ENCODE measurements around the gene SYT13. TPM values are rescaled to one million over a fixed set of nuclear protein-coding genes. Genes with fewer than 3 reads are reported as not detected.
A peak's percentile ranks its signal among the peaks of the same experiment; 100 is the strongest.

SYT13 gene
- total RNA-seq, 1 donor from 2014 or later: 0.05 TPM

DNA sequence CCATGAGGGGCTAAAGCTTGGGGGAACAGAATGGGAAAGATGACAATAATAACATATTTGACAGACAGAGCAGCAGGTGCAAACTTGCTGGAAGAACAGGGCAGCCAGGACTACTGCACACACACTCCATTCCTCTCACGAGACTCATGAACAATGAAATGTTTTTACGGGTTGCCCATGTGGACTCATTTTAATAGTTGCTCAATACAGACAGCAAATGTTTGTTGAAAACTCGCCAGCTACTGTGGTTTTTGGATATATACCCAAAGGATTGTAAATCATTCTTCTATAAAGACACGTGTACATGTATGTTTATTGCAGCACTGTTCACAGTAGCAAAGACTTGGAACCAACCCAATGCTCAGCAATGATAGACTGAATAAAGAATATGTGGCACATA lies 10.3 kb downstream of the SYT13 start:
- DNase-seq (ENCODE audit: low read depth): peak; percentile 23

- no peak for DNase-seq (ENCODE audit: low read depth)
Measured at GRCh38 chr11:45274206-45274605, 11.9 kb downstream of the SYT13 start.

- no peak for DNase-seq (ENCODE audit: low read depth)
Measured at GRCh38 chr11:45273509-45273908, 12.6 kb downstream of the SYT13 start.

- no peak for DNase-seq (ENCODE audit: low read depth)
Measured at GRCh38 chr11:45272701-45273100, 13.4 kb downstream of the SYT13 start.

- no peak for DNase-seq (ENCODE audit: low read depth)
Measured at GRCh38 chr11:45270946-45271716, 15.0 kb downstream of the SYT13 start.

DNA sequence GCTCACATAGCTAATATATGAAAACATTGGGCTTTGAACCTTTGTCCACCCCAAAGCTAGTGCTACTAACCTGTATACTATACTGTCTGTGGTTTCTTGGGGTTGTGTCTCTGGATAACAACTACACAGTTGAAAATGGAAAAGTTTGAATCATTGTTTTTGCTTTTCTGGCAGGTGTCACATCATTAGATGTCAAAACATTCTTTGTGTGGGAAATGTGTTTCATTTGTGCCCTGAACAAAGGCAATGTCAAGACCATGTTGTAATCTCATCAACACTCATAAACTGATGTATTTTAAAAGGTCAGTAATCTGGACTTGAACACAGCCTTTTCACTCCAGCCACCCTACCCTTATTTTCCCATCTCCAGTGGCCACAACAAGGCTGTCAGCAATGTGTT lies 16.5 kb downstream of the SYT13 start:
- no peak for DNase-seq (ENCODE audit: low read depth)

GRCh38 chr11:45267652-45268299 lies 18.4 kb downstream of the SYT13 start:
- no peak for DNase-seq (ENCODE audit: low read depth)

DNA sequence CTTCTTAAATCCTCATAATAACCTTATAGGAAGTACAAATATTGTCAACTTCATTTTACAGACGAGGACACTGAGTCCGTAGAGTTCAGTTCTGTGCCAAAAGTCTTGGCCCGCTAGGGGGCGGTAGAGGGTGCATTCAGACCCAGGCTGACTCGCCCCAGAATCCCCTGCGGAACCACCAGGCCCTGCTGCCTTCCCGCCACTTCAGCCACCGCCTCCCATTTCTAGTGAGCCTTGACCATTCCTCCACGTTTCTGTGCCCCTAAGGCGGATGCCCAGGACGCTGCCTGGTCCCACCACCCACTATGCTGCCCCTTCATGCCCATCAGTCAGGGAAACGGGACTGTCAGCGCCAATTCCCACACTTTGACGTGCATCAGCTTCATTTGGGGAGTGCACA lies 19.1 kb downstream of the SYT13 start:
- no peak for DNase-seq (ENCODE audit: low read depth)

- no peak for DNase-seq (ENCODE audit: low read depth)
Measured at GRCh38 chr11:45266676-45267020, 19.5 kb downstream of the SYT13 start.

GRCh38 chr11:45265969-45266675 lies 20.0 kb downstream of the SYT13 start:
- DNase-seq (ENCODE audit: low read depth): no peak

DNA sequence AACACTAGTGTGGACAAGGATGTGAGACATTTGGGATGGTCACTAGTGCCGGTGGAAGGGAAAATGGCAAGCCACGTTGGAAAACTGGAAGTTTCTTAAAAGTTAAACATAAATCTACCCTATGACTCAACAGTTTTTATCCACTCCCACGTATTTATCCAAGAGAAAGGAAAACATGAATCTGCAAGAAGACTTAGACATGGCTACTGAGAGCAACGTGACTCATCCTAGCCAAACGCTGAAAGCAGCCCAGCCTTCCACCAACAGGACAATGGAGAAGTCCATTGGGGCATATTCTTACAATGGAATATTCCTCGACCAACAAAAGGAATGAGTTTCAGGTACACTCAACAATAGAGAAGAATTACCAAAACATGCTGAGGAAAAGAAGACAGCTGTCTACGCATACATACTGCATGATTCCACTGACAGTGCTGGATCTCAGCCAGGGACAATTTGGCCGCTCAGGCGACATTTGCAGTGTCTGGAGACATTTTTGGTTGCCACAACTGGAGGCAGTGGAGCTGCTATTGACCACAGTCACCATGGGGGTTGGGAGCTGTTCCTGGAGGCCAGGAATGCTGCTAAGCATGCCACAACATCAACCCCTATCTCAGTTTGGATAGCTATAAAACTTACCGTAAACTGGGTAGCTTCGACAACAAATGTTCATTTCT lies 21.2 kb downstream of the SYT13 start:
- peak; percentile 65 for DNase-seq (ENCODE audit: low read depth)

DNA sequence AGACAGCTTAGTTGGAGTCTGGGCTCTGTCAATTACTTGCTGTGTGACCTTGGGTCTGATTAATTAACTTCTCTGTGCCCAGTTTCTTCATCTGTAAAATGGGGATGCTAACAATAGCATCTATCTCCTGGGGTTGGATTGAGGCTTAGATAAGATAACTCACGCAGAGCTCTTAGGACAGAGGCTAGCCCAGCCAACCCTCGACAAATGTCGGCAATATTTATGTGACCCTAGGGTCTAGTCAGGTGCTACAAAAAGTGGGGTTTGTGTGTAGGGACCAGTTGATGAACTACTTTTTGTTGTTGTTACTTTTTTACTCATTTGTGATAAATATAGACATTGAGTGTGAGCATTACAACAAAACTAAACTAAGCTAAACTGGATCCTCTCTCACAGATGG lies 22.4 kb downstream of the SYT13 start:
- DNase-seq (ENCODE audit: low read depth): no peak

DNA sequence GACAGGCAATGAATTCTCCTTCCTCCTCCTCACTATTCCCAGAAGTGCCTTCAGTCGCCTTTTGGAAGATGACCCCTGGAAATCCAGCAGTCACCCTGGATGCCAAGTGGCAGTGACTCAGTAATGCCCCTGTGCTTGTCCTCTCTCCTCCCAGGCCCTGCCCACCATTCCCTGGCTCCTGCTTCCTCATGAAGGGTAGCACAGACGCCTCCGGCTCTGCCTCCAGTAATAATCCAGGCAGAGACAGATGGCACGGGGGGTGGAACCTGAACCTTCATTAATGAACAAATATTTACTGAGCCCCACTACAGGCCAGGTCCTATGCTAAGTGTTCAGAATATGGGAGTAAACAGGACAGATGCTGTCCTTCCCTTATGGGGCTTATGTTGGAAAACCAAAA lies 23.2 kb downstream of the SYT13 start:
- DNase-seq (ENCODE audit: low read depth): peak; percentile 9

- no peak for DNase-seq (ENCODE audit: low read depth)
Measured at GRCh38 chr11:45260071-45260470, 26.1 kb downstream of the SYT13 start.

DNA sequence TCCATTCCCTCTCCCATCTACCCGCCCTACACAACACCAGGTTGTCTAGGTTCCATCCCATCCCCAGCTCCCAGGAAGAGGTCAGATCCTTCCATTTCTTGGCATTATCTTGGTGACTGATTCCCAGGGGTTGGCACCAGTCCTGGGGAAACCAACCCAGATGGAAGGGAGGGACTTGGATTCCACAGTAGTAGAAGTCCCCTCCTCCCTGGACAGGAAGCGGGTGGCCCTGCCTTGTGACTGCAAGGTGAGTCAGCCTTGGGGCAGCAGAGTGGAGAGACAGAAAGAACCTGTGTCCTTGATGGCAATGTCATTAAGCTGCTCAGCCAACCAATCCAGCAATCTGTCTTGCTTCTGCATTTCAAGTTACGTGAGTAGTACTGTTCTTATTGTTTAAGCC lies 26.5 kb downstream of the SYT13 start:
- DNase-seq (ENCODE audit: low read depth): peak; percentile 27

GRCh38 chr11:45258982-45259530 lies 27.1 kb downstream of the SYT13 start:
- DNase-seq (ENCODE audit: low read depth): no peak

DNA sequence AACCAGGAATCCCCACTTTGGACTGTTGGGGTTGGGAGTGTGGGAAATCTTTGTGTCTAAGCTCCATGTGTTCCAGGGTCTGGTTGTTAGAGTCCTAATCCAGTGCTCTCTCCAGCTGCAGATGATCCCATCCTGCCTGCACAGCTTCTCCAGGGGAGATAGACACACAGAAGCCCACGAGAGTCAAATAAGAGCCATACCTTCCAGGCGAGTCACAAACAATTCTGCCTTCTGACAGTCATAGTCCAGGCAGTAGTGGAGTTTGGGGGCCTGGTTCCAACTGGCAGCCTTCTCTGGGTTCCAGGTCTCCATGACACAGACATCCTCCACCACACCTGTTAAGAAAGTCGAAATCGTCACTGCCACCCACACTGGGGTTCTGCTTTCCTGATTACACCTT lies 32.1 kb downstream of the SYT13 start:
- peak; percentile 7 for DNase-seq (ENCODE audit: low read depth)

DNA sequence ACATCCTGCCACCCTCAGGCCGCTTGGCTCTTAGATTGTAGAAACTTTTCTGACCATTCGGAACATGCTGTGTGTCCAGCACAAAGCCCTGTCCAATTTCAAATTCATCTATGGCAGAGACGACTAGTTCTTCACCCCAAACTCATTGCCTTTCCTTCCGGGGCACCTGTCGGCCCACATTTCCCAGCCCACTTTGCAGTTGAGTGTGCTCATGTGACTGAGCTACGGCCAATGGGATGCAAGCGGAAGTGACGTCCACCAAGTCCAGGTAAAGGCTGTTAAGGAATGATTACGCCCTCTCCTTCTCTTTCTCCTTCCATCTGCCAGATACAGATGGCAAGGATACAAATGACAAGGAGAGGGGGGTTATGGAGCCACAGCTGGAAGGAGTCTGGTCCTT lies 32.5 kb downstream of the SYT13 start:
- DNase-seq (ENCODE audit: low read depth): no peak

DNA sequence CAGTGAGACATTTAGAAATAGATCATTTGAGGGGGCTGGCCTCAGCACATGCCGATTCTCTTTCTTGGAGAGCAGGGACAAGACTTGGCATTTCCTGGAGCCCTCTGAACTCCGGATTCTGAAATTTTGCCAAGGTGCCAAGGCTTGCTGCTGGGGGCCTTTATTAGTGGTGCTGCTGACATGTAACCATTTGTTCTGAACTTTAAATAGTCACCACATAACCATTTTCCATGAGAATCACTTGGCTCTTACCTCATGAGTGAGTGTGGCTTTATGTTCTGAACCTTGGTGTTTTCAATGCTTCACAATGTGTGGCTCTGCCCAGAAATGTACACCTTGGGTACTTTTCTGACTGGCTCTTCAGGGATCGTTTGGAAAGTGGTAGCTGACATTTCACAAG lies 33.3 kb downstream of the SYT13 start:
- DNase-seq (ENCODE audit: low read depth): no peak

GRCh38 chr11:45252134-45252856 lies 33.8 kb downstream of the SYT13 start:
- DNase-seq (ENCODE audit: low read depth): peak; percentile 82
